ENCODE results near the gene COQ2.
A peak's percentile ranks its signal among the peaks of the same experiment; 100 is the strongest.
"Not testable (repeated sequence)": the region's sequence is repeated elsewhere in the genome, so short reads cannot be mapped to it uniquely, and the experiment has no call there.

COQ2 gene

GRCh38 chr4:83305187-83305586 lies 20.6 kb upstream of the COQ2 start:
- TF ChIP-seq, protein P1, sequence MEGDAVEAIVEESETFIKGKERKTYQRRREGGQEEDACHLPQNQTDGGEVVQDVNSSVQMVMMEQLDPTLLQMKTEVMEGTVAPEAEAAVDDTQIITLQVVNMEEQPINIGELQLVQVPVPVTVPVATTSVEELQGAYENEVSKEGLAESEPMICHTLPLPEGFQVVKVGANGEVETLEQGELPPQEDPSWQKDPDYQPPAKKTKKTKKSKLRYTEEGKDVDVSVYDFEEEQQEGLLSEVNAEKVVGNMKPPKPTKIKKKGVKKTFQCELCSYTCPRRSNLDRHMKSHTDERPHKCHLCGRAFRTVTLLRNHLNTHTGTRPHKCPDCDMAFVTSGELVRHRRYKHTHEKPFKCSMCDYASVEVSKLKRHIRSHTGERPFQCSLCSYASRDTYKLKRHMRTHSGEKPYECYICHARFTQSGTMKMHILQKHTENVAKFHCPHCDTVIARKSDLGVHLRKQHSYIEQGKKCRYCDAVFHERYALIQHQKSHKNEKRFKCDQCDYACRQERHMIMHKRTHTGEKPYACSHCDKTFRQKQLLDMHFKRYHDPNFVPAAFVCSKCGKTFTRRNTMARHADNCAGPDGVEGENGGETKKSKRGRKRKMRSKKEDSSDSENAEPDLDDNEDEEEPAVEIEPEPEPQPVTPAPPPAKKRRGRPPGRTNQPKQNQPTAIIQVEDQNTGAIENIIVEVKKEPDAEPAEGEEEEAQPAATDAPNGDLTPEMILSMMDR (conservative IDR thresholded peaks at IDR 0.05; ENCODE audit: low read depth, low read length) = no peak
- no peak for DNase-seq (ENCODE audit: low read depth)

DNA sequence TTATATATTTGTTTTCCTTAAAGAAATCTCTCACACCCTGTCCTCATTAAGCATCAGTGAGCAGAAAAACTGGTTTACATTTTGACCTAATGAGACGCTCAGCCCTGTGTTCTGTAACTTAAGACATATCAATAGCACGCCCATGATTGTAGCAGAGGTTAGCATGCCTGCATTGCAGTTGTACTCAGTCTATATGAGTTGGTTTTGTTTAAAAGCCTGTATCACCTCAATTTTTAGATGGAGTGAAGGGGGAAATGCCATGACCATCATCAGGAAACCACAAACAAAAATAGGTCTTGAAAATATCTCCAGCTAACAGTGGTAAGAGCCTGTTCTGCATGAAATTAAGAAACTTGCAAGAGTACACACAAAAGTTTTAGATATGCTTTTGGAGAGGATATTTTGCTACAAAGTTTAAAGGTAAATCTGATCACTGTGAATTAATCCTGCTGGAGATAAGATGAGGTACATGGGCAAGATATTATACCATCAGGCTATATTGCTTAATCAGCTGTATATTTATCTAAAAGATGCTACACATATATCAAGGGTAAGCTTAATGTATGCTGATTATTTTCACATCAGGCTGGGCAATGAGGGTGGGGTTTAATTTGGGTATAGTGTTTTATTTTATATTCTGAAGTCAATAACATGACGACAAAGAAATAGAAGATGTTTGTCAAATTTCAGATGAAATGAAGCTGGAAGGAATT lies 13.1 kb upstream of the COQ2 start:
- DNase-seq (ENCODE audit: low read depth) = no peak
- TF ChIP-seq, protein P1 (conservative IDR thresholded peaks at IDR 0.05; ENCODE audit: low read depth, low read length) = no peak
- no peak overlapping the region for H3K4me3 ChIP-seq (ENCODE audit: low read length)

More at GRCh38 chr4:83305187-83305586, 20.6 kb upstream of the COQ2 start:
- H3K4me3 ChIP-seq (ENCODE audit: low read length) = no peak overlapping the region

DNA sequence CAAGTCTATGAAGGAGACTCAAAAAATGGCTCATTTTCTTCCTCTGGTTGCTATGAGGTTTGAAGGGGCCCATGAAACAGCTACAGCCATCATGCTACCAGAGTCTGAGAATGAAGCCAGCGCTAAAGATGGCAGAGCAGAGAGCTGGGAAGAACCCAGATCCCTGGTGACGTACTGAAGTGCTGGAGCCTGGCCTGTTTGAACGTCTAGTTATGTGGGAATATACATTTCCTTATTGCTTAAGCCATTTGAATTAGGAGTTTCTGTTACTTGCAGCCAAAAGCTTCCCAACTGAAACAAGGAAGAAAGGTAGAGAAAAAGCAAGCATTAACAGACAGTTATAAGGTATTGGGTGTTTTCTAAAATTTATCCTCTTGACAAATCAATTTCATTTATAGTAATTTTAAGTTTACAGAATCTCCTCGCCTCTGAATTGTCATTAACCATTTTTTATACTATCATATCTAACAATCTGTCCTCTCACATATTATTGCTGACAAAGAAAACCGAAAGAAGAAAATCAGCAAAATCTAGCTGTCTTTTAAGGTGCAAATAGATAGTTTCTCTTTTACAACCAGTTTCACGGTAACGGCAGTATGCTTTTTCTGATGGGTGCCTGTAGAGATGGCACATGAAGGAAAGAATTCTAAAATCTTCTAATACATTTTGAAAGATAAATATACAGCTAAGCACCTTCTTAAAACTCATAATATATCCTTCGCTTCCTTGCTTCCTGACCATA lies 8.9 kb upstream of the COQ2 start:
- TF ChIP-seq, protein P1 (conservative IDR thresholded peaks at IDR 0.05; ENCODE audit: low read depth, low read length) = no peak
- no peak overlapping the region for H3K4me3 ChIP-seq (ENCODE audit: low read length)
- DNase-seq (ENCODE audit: low read depth) = no peak

DNA sequence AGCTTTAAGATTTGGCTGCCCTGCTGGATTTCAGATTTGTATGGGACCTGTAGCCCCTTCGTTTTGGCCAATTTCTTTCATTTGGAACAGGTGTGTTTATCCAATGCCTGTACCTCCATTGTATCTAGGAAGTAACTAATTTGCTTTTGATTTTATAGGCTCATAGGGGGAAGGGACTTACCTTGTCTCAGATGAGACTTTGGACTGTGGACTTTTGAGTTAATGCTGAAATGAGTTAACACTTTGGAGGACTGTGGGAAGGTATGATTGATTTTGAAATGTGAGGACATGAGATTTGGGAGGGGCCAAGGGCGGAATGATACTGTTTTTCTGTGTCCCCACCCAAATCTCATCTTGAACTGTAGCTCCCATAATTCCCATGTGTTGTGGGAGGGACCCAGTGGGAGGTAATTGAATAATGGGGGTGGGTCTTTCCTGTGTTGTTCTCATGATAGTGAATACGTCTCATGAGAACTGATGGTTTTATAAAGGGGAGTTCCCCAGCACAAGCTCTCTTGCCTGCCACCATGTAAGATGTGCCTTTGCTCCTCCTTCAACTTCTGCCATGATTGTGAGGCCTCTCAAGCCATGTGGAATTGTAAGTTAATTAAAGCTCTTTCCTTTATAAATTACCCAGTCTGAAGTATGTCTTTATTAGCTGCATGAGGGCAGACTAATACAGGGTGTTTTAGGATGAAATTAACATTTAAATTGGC lies 5.6 kb upstream of the COQ2 start:
- not testable (repeated sequence) for DNase-seq (ENCODE audit: low read depth); H3K4me3 ChIP-seq (ENCODE audit: low read length)

GRCh38 chr4:83288381-83288780 lies 3.8 kb upstream of the COQ2 start:
- not testable (repeated sequence) for DNase-seq (ENCODE audit: low read depth)

GRCh38 chr4:83285055-83285407 lies 433 bp upstream of the COQ2 start:
- DNase-seq (ENCODE audit: low read depth) = no peak

More at GRCh38 chr4:83288381-83288780, 3.8 kb upstream of the COQ2 start:
- H3K4me3 ChIP-seq (ENCODE audit: low read length) = not testable (repeated sequence)

GRCh38 chr4:83283181-83283580 lies 1.4 kb downstream of the COQ2 start:
- TF ChIP-seq, protein P1 (conservative IDR thresholded peaks at IDR 0.05; ENCODE audit: low read depth, low read length) = no peak
- DNase-seq (ENCODE audit: low read depth) = no peak
- no peak overlapping the region for H3K4me3 ChIP-seq (ENCODE audit: low read length)

More at GRCh38 chr4:83285055-83285407, 433 bp upstream of the COQ2 start:
- peak overlapping the region; percentile 78 for H3K4me3 ChIP-seq (ENCODE audit: low read length)
- TF ChIP-seq, protein P1 (conservative IDR thresholded peaks at IDR 0.05; ENCODE audit: low read depth, low read length) = no peak
